GM21786 (cell line): Measurements from ENCODE around the gene MAP1LC3B2.

Experiments
- ATAC-seq: cut with Tn5 transposase; IDR thresholded peaks from one replicate; pipeline ENCODE4 v1.9.1; 2021; ENCODE audit not compliant: unreplicated experiment

MAP1LC3B2 gene

DNA sequence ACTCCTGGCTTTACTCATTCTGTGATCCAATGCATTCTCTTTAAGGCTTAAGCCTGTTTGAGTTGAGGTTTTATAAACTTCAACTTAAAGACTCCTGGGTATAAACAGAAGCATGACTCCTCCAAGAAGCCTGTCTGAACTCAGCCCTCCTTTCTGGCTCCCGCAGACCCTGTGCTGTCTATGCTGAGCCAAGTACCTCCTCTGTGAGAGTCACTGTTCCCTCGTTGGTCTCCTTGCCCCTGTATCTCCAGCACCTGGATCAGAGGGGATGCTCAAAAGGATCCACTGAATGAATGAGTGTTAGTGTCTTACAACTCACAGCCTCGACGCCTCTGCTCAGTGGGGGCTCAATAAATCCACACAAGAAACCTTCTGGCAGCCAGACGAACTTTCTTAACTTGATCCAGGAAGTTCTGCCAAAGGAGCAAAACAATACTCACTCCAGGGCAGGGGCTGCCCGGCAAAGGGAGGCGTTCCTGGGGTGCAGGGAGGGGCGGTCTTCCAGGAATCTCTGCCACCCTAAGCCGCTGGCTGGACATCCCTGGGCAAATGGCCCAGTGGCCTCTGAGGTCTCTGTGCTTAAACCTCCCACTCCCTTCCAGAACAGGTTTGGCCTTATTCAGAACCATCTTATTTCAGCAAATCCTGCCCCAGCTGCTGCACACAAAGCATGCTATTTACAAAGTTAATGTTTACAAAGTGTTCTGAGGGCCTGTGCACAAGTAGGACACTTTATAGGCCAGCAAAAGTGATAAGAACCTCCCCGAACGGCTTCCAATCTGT is 32.9 kb downstream of the MAP1LC3B2 start:
- no peak for ATAC-seq

DNA sequence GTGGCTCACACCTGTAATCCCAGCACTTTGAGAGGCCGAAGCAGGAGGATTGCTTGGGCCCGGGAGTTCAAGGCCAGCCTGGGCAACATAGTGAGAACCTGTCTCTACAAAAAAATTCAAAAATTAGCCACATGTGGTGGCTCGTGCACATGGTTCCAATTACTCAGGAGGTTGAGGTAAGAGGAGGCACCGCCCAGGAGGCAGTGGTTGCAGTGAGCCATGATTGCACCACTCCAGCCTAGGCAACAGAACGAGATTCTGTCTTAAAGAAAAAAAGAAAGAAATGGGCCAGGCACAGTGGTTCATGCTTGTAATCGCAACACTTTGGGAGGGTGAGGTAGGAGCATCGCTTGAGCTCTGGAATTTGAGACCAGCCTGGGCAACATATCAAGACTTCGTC is 33.5 kb downstream of the MAP1LC3B2 start:
- no peak for ATAC-seq

DNA sequence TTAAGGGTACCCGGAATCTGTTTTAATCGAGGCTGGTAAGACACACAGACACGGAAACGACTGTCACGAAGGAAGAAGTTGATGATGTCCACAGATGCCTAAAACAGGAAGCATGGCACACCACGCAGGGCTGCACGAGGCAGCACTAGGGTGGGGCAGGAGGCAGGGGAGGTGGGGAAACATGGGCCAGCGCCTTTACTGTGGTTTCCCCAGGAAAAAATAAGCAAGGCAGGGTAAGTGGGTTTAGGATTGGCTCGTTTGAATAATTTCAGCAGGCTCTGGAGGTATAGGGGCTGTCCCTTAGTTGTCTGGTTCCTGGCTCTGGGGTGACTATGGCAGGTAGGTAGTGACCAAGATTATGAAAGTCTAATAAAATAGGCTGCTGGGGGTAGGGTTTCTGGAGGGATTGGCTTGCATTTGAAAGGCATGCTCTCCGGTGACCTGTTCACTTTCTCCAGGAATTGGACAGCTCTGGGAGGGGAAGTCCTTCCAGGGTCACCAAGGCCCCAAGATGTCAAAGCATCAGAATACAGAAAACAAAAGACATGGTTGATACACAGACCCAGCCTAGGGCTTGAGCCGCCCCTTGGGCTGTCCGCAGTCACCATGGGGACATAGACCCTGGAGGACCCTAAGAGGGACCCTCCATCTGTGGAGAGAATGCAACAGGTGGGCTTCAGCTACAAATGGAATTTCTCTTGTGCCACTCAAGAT is 35.3 kb downstream of the MAP1LC3B2 start:
- ATAC-seq, result no peak

DNA sequence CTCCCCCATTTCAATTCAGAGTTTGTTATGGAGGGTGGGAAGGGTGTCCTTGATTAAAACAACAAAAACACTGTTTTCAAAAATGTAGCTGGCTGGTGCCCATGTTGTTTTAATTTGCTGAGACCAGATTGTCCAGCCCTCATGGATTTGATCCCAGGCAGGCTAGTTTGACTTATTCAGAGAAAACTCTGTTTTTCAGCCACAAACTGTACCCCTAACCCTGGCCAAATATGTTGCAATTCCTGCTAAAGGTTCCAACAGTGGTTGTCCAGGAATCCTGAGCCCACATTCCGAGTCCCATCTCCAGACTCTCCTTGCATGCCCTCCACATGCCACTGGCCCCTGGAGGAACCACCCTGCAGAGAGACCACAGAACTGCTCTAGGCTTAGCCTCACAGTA is 36.0 kb downstream of the MAP1LC3B2 start:
- no peak for ATAC-seq

DNA sequence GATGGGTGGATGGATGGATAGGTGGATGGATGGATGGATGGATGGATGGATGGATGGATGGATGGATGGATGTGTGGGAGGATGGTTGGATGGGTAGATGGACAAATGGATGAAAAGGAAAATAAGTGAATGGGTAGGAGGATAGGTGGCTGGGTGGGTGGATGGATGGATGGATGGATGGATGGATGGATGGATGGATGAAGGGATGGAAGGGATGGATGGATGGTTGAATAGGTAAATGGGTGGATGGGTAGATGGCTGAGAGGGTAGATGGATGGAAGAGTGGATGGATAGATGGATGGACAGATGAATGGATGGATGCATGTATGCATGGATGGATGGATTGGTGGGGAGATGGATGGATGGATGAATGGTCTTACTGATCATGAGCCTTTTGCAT is 36.5 kb downstream of the MAP1LC3B2 start:
- ATAC-seq, result no peak

DNA sequence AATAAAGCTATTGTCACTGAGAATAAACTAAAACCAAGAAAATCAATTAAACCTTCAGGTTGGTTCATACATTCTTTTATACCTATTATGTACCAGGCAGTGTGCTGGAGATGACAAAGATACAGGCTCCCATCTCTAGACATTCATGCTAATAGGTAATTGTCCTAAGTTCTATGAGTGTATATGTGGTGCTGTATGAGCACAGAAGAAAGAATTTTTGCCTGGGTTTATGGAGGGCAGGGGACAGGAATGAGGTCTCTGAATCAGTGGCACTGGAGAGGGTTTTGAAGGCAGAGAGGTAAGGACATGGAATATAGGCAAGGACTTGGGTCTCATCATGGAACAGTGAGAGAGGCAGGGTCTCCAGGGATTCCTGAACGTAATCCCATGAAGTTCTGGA is 38.7 kb downstream of the MAP1LC3B2 start:
- no peak for ATAC-seq

DNA sequence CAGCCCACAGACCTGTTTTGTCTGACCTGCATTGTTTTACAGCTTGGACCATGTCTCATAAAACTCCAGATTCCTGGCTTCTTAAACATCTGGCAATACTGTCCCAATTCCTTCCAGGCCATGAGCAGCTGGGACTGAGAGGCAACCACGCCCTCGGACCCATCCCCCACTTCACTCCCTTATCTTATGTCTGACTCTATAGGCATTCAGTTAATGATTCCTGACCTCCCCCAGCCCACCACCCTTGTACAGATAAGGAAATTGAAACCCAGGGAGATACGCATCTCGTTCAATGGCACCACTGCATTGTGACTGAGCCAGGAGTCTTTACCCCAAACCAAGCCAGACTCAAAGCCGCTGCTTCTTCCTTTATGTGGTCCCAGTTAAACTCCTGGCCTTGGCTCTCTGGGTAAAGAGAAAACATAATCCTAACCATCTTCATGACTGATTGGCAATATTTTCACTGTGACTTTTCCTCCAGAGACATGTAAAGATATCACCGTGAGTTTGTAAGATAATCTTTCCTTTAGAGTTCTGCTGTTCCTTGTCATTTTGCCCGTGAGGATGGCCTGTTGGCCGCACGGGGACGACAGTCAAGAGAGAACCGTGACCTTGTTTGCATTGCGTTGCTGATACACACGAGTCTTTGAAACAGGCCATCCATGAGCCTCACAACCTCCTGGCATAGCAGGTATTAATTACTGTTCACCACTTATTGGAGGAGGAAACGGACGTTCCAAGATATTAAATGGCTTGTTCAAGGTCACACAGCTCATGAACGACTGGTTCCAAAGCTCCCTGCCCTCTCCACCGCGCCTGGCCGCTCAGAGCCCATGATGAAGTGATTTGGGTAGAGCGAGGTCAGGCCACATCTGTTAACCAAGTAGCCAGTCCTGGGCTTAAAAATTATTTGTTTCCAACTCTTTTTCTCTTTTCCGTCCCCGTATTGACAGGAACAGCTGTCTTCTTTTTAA is 39.4 kb downstream of the MAP1LC3B2 start:
- ATAC-seq, result no peak

DNA sequence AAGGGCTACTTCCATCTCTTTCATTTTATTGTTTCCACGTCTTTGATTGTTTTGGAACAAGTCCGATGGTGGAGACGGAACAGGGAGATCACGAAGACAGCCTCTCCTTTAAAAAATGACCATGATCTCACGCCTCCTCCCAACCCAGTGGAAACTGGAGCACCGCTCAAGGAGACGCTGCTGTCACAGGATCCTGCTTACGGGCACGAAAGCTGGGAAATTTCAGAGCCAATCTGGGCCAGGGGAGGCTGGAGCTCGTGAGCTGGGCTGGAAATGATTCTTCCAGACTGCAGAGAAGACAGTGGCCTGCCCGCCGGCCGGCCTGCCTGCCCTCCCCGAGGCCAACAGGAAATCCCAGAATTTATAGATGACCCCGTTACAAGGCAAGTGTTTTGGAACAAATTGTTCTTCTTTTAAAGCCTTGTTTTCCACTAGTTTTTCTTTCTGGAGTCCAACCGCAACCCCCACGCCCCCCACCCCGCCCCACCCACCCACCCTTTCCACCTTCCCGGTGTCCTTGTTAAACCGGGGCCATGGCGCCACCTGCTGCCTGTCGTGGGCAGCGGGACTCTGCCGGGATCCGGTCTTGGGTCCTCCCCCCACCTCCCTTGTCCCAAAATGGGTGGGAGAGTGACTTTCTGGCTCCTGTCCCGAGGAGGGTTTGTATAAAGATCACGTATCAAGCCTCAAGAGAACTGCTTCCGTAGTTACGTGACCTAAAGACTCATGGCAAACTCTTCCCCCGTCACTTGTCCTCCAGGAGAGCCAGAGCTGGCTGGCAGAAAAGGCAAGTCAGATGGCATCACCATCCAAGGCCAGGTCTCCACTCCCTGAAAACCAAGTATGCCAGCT is 40.3 kb downstream of the MAP1LC3B2 start:
- ATAC-seq, result no peak

DNA sequence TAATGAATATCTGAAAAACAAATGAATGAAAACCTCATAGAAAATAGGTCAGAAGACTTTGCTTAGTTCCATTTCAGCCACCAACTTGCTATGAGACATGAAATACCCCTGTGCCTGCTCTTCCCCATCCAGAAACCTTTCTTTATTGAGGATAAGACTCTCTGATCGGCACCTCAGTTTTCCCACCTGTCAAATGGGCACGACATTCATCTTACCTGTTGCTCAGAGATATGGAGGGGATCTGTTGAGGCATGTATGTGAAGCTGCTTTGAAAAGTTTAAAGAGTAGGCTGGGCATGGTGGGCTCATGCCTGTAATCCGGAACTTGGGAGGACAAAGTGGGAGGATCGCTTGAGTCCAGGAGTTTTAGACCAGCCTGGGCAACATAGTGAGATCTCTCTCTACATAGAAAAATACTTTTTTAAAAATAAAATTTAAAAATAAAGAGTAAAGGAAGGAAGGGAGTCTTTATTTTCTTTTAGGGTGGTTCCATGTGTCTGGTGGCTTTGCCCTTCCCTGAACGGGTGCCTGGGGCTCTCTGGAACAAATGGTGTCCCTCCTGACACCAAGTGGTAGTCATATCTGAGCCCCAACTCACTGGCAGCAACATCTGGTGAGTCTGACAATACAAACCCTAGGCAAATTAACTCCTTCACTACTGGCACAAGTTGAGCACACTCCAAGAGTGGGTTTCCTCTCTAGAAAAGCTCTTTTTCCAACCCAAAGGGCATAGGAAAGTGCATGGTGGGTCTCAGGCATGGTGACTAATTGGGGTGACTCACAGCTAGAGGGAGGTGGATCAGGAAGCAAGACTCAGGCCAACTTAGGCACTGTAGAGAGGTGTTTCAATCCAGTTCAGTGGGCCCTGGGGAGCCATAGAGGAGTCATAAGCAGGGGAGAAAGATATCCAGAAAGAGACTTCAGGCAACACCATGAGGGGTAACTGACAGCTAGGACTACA is 42.1 kb downstream of the MAP1LC3B2 start:
- ATAC-seq, result no peak

DNA sequence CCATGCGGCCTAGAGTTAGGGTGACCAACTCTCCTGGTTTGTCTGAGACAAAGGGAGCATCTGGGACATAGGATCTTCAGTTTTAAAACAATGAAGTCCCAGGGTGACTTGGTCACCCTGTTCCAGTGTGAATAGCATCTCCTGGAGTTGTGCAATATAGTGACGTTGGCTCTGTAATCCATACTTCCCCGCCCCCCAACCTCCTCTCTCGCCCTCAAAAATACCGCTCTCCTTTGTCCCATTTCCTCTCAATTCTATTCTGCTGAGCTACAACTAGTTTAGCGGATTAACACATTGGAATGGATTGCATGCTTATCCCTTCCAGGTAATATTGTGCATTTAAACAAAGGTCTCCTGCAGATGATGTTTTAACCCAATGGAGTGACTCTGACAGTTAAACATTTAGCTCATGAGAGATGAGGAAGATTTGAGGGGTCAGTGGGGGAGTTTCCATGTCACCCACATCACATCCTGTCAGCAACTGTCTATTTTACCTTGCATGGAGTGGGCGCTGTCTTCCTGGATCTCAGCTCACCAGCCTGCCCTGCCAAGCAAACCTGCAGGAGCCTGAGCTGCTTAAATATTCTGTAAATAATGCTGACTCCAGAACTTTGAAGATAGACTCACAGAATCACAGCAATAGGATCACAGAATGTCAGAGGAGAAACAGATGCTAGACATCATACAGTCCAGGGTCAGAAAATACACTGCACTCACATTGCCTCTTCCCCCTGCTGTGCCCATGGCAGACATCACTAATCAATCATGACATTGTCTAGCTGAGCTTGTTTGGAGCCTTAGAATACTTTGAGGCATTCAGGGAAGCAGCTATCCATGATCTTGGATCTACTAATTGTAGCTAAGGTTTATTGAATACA is 43.0 kb downstream of the MAP1LC3B2 start:
- no peak for ATAC-seq

DNA sequence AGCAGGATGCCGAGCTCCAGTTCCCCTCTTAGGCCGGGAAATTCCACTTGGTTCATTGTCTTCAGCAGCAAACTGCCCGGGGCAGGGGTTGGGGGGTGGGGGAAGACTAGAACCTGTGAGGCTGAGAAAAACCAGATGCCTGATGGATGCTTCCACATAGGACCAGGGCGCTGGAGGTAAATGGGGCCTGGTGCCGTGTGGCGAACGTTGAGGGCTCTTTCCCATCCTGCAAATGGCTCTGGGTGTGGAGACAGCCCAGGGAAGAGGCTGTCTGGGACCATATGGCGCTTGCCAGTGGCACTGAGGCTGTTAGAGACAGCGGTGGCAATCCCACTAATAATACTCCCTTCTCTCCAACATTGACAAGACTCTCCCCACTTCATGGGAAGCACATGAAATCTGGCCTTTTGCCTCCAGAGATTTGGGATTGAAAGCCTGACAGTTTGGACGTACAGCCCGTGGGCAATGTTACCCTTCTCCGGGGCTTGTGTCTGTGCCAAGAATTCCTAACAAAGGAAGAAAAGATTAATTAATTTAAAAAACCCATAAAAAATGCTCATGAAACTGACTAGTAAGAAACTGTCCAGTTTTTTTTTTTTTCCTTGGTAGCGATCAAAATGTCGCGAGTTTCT is 44.5 kb downstream of the MAP1LC3B2 start:
- no peak for ATAC-seq

DNA sequence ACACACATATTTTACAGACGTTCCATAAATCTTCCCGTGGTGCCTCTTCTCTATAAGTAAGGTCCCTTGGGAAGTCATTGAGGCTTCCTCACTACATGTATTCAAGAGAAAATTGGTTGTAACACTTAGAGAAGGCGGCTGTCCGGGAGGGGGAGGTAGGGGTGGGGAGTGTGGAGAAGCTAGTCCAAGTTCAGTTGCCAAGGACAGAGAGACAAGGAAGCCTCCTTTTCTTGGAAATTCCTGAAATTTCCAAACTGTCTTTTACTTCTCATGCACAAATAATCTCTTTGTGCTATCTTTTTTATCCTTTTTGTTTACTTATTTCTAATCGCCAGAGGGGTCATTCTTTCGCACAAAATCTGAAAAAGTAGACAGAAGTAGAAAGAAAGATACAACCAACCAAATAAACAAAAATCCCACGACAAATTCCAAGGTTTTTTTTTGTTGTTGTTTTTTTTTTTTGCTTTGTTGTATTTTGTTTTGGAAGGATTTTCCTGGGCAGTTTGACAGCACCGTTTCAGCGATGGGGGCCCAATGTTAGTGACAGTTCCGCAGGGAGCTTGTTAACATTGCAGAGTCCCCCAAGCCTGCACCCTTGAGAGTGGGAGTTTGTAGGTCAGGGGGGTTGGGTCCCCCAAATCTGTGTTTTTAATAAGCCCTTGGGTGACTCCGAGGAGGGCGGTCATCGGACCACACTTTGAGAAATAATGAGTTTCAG is 45.2 kb downstream of the MAP1LC3B2 start:
- no peak for ATAC-seq

DNA sequence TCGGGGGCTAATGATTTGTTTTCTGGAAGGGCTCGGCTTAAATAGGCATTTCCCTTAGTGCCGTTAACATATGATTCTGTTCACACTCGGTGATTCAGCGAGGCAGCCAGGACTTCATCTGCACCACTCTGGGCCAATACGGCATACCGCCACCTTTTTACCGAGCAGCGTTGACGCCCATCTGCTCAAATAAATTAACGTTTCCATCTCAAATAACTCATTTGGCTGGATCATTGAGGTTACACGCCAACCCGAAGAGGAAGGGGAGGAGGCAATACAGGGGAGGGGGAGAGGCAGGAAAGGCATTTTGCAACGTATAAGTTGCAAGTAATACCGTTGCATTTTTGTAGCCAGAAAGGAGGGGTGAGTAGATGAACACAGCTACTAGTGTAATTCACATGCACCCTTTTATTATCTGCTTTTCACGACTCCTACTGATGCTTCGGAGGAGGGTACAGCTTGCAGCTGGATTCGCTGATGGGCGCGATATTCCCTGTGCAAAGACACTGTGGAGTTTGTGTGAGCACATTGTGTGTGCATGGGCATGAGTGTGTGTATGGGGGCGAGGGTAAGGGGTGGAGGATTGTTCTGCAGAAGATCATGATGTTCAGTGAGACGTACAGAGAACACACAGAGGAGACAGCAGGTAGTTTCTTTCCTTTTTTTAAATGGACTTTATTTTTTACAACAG is 45.9 kb downstream of the MAP1LC3B2 start:
- no peak for ATAC-seq

DNA sequence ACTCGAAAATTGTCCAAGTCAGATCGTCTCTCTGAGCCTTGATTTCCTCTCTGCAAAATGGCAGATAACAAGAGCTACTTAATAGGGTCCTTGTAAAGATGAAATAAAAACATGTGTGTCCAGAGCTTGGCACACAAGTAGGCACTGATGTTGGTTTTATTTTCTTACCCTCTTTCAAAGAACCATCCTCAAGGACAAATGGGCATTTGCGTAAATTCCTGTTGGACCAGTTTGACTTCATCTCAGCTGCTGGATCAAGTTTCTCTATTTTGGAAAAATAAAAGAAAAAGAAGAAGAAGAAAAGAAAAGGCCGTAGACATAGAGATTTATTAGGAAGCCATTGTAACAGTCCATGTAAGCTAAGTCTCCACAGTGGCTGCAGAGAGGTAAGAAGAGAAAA is 47.2 kb downstream of the MAP1LC3B2 start:
- ATAC-seq, result no peak

DNA sequence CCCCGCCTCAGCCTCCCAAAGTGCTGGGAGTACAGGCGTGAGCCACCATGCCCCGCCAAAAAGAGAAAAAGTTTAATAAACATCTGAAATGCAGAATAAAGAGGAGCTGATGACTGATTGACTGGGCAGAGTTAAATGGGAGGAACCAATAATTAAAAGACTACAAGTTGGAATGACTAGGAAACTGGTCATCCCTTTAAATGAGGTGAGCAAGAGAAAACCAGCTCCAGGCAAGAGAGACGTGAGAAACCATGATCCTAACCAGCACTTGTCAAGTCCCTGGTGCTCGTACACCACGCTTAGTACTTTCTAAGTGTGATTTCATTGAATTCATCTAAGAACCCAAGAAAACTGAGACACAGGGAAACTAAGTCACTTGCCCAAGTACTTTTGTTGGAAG is 47.9 kb downstream of the MAP1LC3B2 start:
- ATAC-seq, result no peak

DNA sequence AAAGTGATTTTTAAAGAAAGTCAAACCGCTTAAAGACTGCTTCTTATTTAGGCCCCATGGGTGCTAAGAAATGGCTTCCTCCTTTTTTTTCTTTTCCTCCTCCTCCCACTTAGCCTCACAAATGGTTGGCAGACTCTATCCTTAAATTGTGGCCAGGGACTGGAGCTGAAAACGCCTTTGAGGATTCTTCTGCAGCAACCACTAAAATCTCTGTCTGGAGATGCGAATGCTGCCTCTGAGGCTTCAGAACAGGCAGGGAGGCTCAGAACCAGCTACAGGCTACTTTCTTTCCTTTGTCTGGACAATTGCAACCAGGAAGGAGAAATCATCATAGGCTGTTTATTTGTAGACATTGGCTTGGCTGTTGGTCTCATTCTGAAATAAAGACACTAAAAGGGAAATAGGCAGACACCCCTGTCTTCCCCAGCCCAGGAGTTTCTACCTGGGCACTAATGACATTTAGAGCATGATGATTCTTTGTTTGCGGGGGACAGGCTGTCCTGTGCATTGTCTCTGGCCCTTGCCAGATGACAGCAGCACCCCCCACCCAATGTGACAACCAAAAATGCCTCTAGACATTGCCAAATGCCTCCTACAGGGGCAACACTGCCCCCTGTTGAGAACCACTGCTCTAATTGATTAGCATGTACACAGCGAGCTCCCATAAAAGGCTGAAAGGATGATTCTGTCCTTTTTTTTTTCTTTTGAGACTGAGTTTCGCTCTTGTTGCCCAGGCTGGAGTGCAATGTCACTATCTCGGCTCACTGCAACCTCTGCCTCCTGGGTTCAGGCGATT is 50.3 kb downstream of the MAP1LC3B2 start:
- no peak for ATAC-seq
